ENCODE results near the gene CDK5RAP1. TPM values are rescaled to one million over a fixed set of nuclear protein-coding genes. Genes with fewer than 3 reads are reported as not detected.
A peak's percentile ranks its signal among the peaks of the same experiment; 100 is the strongest.
"Not testable (repeated sequence)": the region's sequence is repeated elsewhere in the genome, so short reads cannot be mapped to it uniquely, and the experiment has no call there.

Gene CDK5RAP1
- total and polyA plus RNA-seq, 9 of the 15 experiments (the other 6 are each of a cell fraction or from before 2014, with no cell fraction given) = 41.6 to 127 (median 58.3) TPM

GRCh38 chr20:33389326-33389725, 12.0 kb downstream of the CDK5RAP1 start:
- ATAC-seq; H3K4me3 ChIP-seq; FAIRE-seq; H3K4me1 ChIP-seq (replicated peaks in 1 of 2; ENCODE audit: control insufficient read depth in 2 of 2, insufficient read depth in 2 of 2, low read length in 2 of 2); CTCF ChIA-PET (ENCODE audit: low intra/inter-chr PET ratio); H3K27me3 ChIP-seq (ENCODE audit: control insufficient read depth in 2 of 2, insufficient read depth in 2 of 2, low read length in 2 of 2); H3K27ac ChIP-seq (ENCODE audit: extremely low read depth, low read depth, low read length); H3K9ac ChIP-seq (ENCODE audit: insufficient read depth in 1 of 2, low read depth in 2 of 2, low read length in 2 of 2); H3K9me3 ChIP-seq (replicated peaks; ENCODE audit: control insufficient read depth, insufficient read depth, low read depth, low read length); intact Hi-C loops (cut with micrococcal nuclease); in situ Hi-C loops (cut with MboI); H3K4me2 ChIP-seq (ENCODE audit: insufficient read depth, low read length); H3K9me1 ChIP-seq (ENCODE audit: control insufficient read depth, insufficient read depth, low read length); H2AFZ ChIP-seq (ENCODE audit: low read depth, low read length); POLR2A ChIA-PET; BruUV-seq (replicated peaks); H3K79me2 ChIP-seq (ENCODE audit: control insufficient read depth, insufficient read depth, low read length); DNase-seq (ENCODE audit: extremely low read depth in 1 of 4, low spot score in 3 of 4); H4K20me1 ChIP-seq (replicated peaks; ENCODE audit: control insufficient read depth, insufficient read depth, low read length): not testable (repeated sequence)
- TF ChIP-seq RBFOX2 (IDR thresholded peaks at IDR 0.05; ENCODE audit: low read depth, low read length) = 0 out of 2 replicates have a peak, but pooled peaks have one; percentile 5
- 100% methylated on average over 2 of the region's 36 CpGs for WGBS (ENCODE audit: insufficient coverage, low coverage, missing lambda C conversion rate)
- H3K36me3 ChIP-seq (ENCODE audit: control insufficient read depth, insufficient read depth, low read length) = peaks cover 70% of the 10 kb centered on the region

GRCh38 chr20:33388268-33388667, 13.1 kb downstream of the CDK5RAP1 start:
- POLR2A ChIA-PET = no interaction called here
- H3K4me1 ChIP-seq (replicated peaks in 1 of 2; ENCODE audit: control insufficient read depth in 2 of 2, insufficient read depth in 2 of 2, low read length in 2 of 2) = no peaks in the 10 kb centered on the region
- H3K9me1 ChIP-seq (ENCODE audit: control insufficient read depth, insufficient read depth, low read length) = no peaks in the 10 kb centered on the region

More at GRCh38 chr20:33388268-33388667, 13.1 kb downstream of the CDK5RAP1 start:
- BruUV-seq (replicated peaks) = no TSS peak
- H3K27me3 ChIP-seq (ENCODE audit: control insufficient read depth in 2 of 2, insufficient read depth in 2 of 2, low read length in 2 of 2) = no peaks in the 10 kb centered on the region
- DNase-seq (ENCODE audit: extremely low read depth in 1 of 4, low spot score in 3 of 4) = no peak
- H3K9ac ChIP-seq (ENCODE audit: insufficient read depth in 1 of 2, low read depth in 2 of 2, low read length in 2 of 2) = no peak overlapping the region
- no peak overlapping the region for H3K4me2 ChIP-seq (ENCODE audit: insufficient read depth, low read length)
- peaks cover 67% of the 10 kb centered on the region for H3K36me3 ChIP-seq (ENCODE audit: control insufficient read depth, insufficient read depth, low read length)
- no peaks in the 10 kb centered on the region for H3K79me2 ChIP-seq (ENCODE audit: control insufficient read depth, insufficient read depth, low read length)
- CTCF ChIA-PET (ENCODE audit: low intra/inter-chr PET ratio) = interaction anchor here (0.6 kb wide), 1 partner anchor 28 kb away, joined by 3 read pairs; no protein-coding TSS in a partner anchor
- H3K27ac ChIP-seq (ENCODE audit: extremely low read depth, low read depth, low read length) = no peak overlapping the region
- no peaks in the 10 kb centered on the region for H3K9me3 ChIP-seq (replicated peaks; ENCODE audit: control insufficient read depth, insufficient read depth, low read depth, low read length)
- H4K20me1 ChIP-seq (replicated peaks; ENCODE audit: control insufficient read depth, insufficient read depth, low read length) = no peaks in the 10 kb centered on the region
- 90% methylated on average over 3 of the region's 3 CpGs for WGBS (ENCODE audit: insufficient coverage, low coverage, missing lambda C conversion rate)
- no peak overlapping the region for H3K4me3 ChIP-seq
- ATAC-seq = no peak
- in situ Hi-C loops (cut with MboI) (no loop called here), intact Hi-C loops (cut with micrococcal nuclease) (no loop called here)
- peak; percentile 76 for TF ChIP-seq HNRNPK (IDR thresholded peaks at IDR 0.05; ENCODE audit: low read depth, low read length, poor library complexity, severe bottlenecking)
- no peak for TF ChIP-seq JUNB (CRISPR knock-in tag; conservative IDR thresholded peaks at IDR 0.05)
- peak; percentile 69 for TF ChIP-seq PCBP2 (IDR thresholded peaks at IDR 0.05; ENCODE audit: low read depth, low read length, poor library complexity, severe bottlenecking)
- no peak for FAIRE-seq
- H2AFZ ChIP-seq (ENCODE audit: low read depth, low read length) = no peak overlapping the region
